ENCODE measurements around the gene RASSF1. TPM values are rescaled to one million over a fixed set of nuclear protein-coding genes. Genes with fewer than 3 reads are reported as not detected.
A peak's percentile ranks its signal among the peaks of the same experiment; 100 is the strongest.

RASSF1 gene
- total RNA-seq, 2 donors from 2014 or later = 9.4 to 17.2 TPM

GRCh38 chr3:50372349-50372748 lies 31.7 kb upstream of the RASSF1 start:
- DNase-seq = no peak
- H3K27ac ChIP-seq (ENCODE audit: low read depth, low read length) = peak overlapping the region; percentile 38
- H3K36me3 ChIP-seq (ENCODE audit: control insufficient read depth, insufficient read depth, low read length) = no peaks in the 10 kb centered on the region
- H3K4me1 ChIP-seq (ENCODE audit: control insufficient read depth, insufficient read depth, low read length) = peaks cover 8% of the 10 kb centered on the region
- H3K4me1 Mint-ChIP-seq = peaks cover 10% of the 10 kb centered on the region
- H3K36me3 Mint-ChIP-seq (ENCODE audit: low read depth) = no peaks in the 10 kb centered on the region
- H3K27me3 ChIP-seq (ENCODE audit: control insufficient read depth, insufficient read depth, low read length, poor library complexity, severe bottlenecking) = no peaks in the 10 kb centered on the region
- no peak overlapping the region for H3K9ac ChIP-seq (ENCODE audit: extremely low read depth, low read length, poor library complexity, severe bottlenecking)
- no peak overlapping the region for H3K4me3 ChIP-seq (ENCODE audit: low read length)
- no peaks in the 10 kb centered on the region for H3K27me3 Mint-ChIP-seq (ENCODE audit: insufficient read depth)
- no peaks in the 10 kb centered on the region for H3K9me3 Mint-ChIP-seq
- no peak overlapping the region for H3K4me3 Mint-ChIP-seq
- TF ChIP-seq CTCF (conservative IDR thresholded peaks at IDR 0.05) = peak; percentile 19
- no peaks in the 10 kb centered on the region for H3K9me3 ChIP-seq (ENCODE audit: control insufficient read depth, low read length)
- H3K27ac Mint-ChIP-seq = no peak overlapping the region
- WGBS, 2 experiments (ENCODE audit: insufficient coverage in 1 of 2, insufficient read length in 1 of 2) = 85 to 89% methylated on average over 8 of the region's 8 CpGs

GRCh38 chr3:50371133-50371685 lies 30.6 kb upstream of the RASSF1 start:
- no peak for DNase-seq
- peaks cover 8% of the 10 kb centered on the region for H3K4me1 ChIP-seq (ENCODE audit: control insufficient read depth, insufficient read depth, low read length)
- H3K4me3 ChIP-seq (ENCODE audit: low read length) = no peak overlapping the region
- no peak overlapping the region for H3K27ac Mint-ChIP-seq
- 90% methylated on average over 3 of the region's 3 CpGs; no CpG with 5 or more reads in 1 of the 2 experiments for WGBS, 2 experiments (ENCODE audit: insufficient coverage in 1 of 2, insufficient read length in 1 of 2)
- H3K27ac ChIP-seq (ENCODE audit: low read depth, low read length) = no peak overlapping the region
- H3K36me3 ChIP-seq (ENCODE audit: control insufficient read depth, insufficient read depth, low read length) = no peaks in the 10 kb centered on the region
- peaks cover 10% of the 10 kb centered on the region for H3K4me1 Mint-ChIP-seq
- no peaks in the 10 kb centered on the region for H3K9me3 ChIP-seq (ENCODE audit: control insufficient read depth, low read length)
- no peaks in the 10 kb centered on the region for H3K36me3 Mint-ChIP-seq (ENCODE audit: low read depth)
- no peaks in the 10 kb centered on the region for H3K27me3 Mint-ChIP-seq (ENCODE audit: insufficient read depth)
- H3K27me3 ChIP-seq (ENCODE audit: control insufficient read depth, insufficient read depth, low read length, poor library complexity, severe bottlenecking) = peaks cover 1% of the 10 kb centered on the region
- no peak overlapping the region for H3K9ac ChIP-seq (ENCODE audit: extremely low read depth, low read length, poor library complexity, severe bottlenecking)
- TF ChIP-seq CTCF (conservative IDR thresholded peaks at IDR 0.05) = no peak
- no peak overlapping the region for H3K4me3 Mint-ChIP-seq
- H3K9me3 Mint-ChIP-seq = no peaks in the 10 kb centered on the region

- H3K27ac Mint-ChIP-seq = peak overlapping the region; percentile 41
- H3K4me3 ChIP-seq (ENCODE audit: low read length) = no peak overlapping the region
- no peaks in the 10 kb centered on the region for H3K36me3 ChIP-seq (ENCODE audit: control insufficient read depth, insufficient read depth, low read length)
- whole genome bisulfite sequencing, 2 experiments (ENCODE audit: insufficient coverage in 1 of 2, insufficient read length in 1 of 2) = 73 to 83% methylated on average over 11 to 14 of the region's 14 CpGs
- TF ChIP-seq CTCF (conservative IDR thresholded peaks at IDR 0.05) = peak; percentile 31
- H3K36me3 Mint-ChIP-seq (ENCODE audit: low read depth) = no peaks in the 10 kb centered on the region
- H3K27me3 Mint-ChIP-seq (ENCODE audit: insufficient read depth) = no peaks in the 10 kb centered on the region
- DNase-seq = no peak
- no peak overlapping the region for H3K27ac ChIP-seq (ENCODE audit: low read depth, low read length)
- H3K27me3 ChIP-seq (ENCODE audit: control insufficient read depth, insufficient read depth, low read length, poor library complexity, severe bottlenecking) = peaks cover 8% of the 10 kb centered on the region
- H3K4me1 ChIP-seq (ENCODE audit: control insufficient read depth, insufficient read depth, low read length) = peaks cover 8% of the 10 kb centered on the region
- no peaks in the 10 kb centered on the region for H3K9me3 ChIP-seq (ENCODE audit: control insufficient read depth, low read length)
- H3K4me3 Mint-ChIP-seq = no peak overlapping the region
- no peaks in the 10 kb centered on the region for H3K9me3 Mint-ChIP-seq
- peaks cover 10% of the 10 kb centered on the region for H3K4me1 Mint-ChIP-seq
- no peak overlapping the region for H3K9ac ChIP-seq (ENCODE audit: extremely low read depth, low read length, poor library complexity, severe bottlenecking)
Observed at GRCh38 chr3:50370594-50370993, 30.0 kb upstream of the RASSF1 start.

Data from endodermal cell (in vitro differentiated cells).